Esophagus squamous epithelium (tissue), 4 donors: Measurements from ENCODE around the gene STX8.

ENCODE experiments used
- POLR2A ChIP-seq, 4 donors: fragments of 450-650 bp; IDR thresholded peaks; one replicate each; pipeline ENCODE4 v1.6.1; 2017; ENCODE audit warnings: antibody characterized with exemption in 4 of 4, mild to moderate bottlenecking in 4 of 4, moderate library complexity in 3 of 4
- TF ChIP-seq, protein P1 (sequence below), 6 experiments: fragments of 450-650 bp in 4 of 6; fragments of 200-600 bp in 2 of 6; sonication (generic) in 2 of 6; IDR thresholded peaks; one replicate each; pipeline ENCODE4 v1.5.1; 2016 to 2019; ENCODE audit warnings: antibody characterized with exemption in 6 of 6, mild to moderate bottlenecking in 4 of 6, moderate library complexity in 4 of 6

DNA sequence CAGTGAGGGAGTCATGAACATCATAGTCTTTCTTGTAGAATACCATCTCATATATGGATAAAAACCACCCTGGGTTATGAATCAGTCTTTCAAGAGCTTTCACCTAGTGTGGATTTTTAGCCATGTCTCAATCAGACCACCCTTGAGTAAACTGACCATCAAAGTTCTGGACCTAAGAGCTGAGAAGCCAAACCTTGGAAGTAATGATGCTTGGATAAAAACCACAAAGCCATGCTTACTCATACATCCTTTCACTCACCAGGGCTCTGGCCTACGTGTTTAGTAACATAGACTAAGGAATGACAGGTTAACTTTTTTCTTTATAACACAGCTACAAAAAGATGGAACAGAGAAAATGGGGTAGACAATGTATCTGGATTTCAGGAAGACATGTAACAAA, 167.2 kb downstream of the STX8 start:
- TF ChIP-seq, protein P1, sequence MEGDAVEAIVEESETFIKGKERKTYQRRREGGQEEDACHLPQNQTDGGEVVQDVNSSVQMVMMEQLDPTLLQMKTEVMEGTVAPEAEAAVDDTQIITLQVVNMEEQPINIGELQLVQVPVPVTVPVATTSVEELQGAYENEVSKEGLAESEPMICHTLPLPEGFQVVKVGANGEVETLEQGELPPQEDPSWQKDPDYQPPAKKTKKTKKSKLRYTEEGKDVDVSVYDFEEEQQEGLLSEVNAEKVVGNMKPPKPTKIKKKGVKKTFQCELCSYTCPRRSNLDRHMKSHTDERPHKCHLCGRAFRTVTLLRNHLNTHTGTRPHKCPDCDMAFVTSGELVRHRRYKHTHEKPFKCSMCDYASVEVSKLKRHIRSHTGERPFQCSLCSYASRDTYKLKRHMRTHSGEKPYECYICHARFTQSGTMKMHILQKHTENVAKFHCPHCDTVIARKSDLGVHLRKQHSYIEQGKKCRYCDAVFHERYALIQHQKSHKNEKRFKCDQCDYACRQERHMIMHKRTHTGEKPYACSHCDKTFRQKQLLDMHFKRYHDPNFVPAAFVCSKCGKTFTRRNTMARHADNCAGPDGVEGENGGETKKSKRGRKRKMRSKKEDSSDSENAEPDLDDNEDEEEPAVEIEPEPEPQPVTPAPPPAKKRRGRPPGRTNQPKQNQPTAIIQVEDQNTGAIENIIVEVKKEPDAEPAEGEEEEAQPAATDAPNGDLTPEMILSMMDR (IDR thresholded peaks at IDR 0.05) = no peak
- TF ChIP-seq POLR2A (IDR thresholded peaks at IDR 0.05) = no peak
